H9 (cell line): ENCODE data around the gene ABCG1. TPM values are rescaled to one million over a fixed set of nuclear protein-coding genes. Genes with fewer than 3 reads are reported as not detected.

ENCODE experiments used
- DNase-seq: peaks from one replicate; pipeline ENCODE4 v3.0.0-alpha.2; 2017
- H2AFZ ChIP-seq: one replicate; pipeline ENCODE4 v1.6.1; 2013; ENCODE audit warnings: mild to moderate bottlenecking, low read length, control low read depth, moderate library complexity
- H2AK5ac ChIP-seq: 2 replicates; pipeline ENCODE4 v1.6.1; 2013; ENCODE audit warnings: low read length, control low read depth, mixed read lengths; ENCODE audit not compliant: insufficient read length
- H2BK120ac ChIP-seq: one replicate; pipeline ENCODE4 v1.6.1; 2013; ENCODE audit warnings: low read depth, mild to moderate bottlenecking, low read length, control low read depth, inconsistent platforms; ENCODE audit not compliant: poor library complexity, severe bottlenecking
- H2BK12ac ChIP-seq: 2 replicates; pipeline ENCODE4 v1.6.1; 2013; ENCODE audit warnings: low read length, control low read depth, mixed read lengths, low read depth; ENCODE audit not compliant: insufficient read length
- H2BK15ac ChIP-seq: 2 replicates; pipeline ENCODE4 v1.6.1; 2013; ENCODE audit warnings: low read depth, low read length, control low read depth
- H2BK20ac ChIP-seq: one replicate; pipeline ENCODE4 v1.6.1; 2013; ENCODE audit warnings: low read depth, mild to moderate bottlenecking, low read length, control low read depth, inconsistent platforms; ENCODE audit not compliant: poor library complexity, severe bottlenecking
- H2BK5ac ChIP-seq: 2 replicates; pipeline ENCODE4 v1.6.1; 2013; ENCODE audit warnings: low read length, control low read depth, mixed read lengths; ENCODE audit not compliant: insufficient read length
- H3K14ac ChIP-seq: 2 replicates; pipeline ENCODE4 v1.6.1; 2013; ENCODE audit warnings: low read length, control low read depth; ENCODE audit not compliant: insufficient read depth
- H3K18ac ChIP-seq: 2 replicates; pipeline ENCODE4 v1.6.1; 2013; ENCODE audit warnings: low read depth, mild to moderate bottlenecking, mixed read lengths, low read length, control low read depth; ENCODE audit not compliant: insufficient read length
- H3K23ac ChIP-seq: 2 replicates; pipeline ENCODE4 v1.6.1; 2013; ENCODE audit warnings: low read length, control low read depth, mixed read lengths, low read depth; ENCODE audit not compliant: insufficient read length
- H3K23me2 ChIP-seq: 2 replicates; pipeline ENCODE4 v1.6.1; 2013; ENCODE audit warnings: low read depth, mild to moderate bottlenecking, mixed read lengths, low read length, control low read depth; ENCODE audit not compliant: insufficient read length, poor library complexity, severe bottlenecking
- H3K27ac ChIP-seq: 2 replicates; pipeline ENCODE4 v1.5.1; 2013; ENCODE audit warnings: low read length, control low read depth, mixed read lengths, low read depth; ENCODE audit not compliant: insufficient read length
- H3K27me3 ChIP-seq: 2 replicates; pipeline ENCODE4 v1.6.1; 2013; ENCODE audit warnings: low read length, control low read depth, inconsistent platforms; ENCODE audit not compliant: insufficient read depth
- H3K4ac ChIP-seq: 2 replicates; pipeline ENCODE4 v1.6.1; 2013; ENCODE audit warnings: low read depth, mild to moderate bottlenecking, control low read depth, inconsistent platforms, low read length, moderate library complexity
- H3K4me1 ChIP-seq: 2 replicates; pipeline ENCODE4 v1.6.1; 2013; ENCODE audit warnings: low read length, control low read depth, inconsistent platforms; ENCODE audit not compliant: insufficient read depth
- H3K4me2 ChIP-seq: 2 replicates; pipeline ENCODE4 v1.6.1; 2013; ENCODE audit warnings: low read length, control low read depth, mixed read lengths; ENCODE audit not compliant: insufficient read length, insufficient read depth
- H3K56ac ChIP-seq: 2 replicates; pipeline ENCODE4 v1.6.1; 2013; ENCODE audit warnings: low read depth, mild to moderate bottlenecking, mixed read lengths, low read length, control low read depth; ENCODE audit not compliant: insufficient read length
- H3K79me1 ChIP-seq: 2 replicates; pipeline ENCODE4 v1.6.1; 2013; ENCODE audit warnings: low read depth, mild to moderate bottlenecking, moderate library complexity, low read length, control low read depth, inconsistent platforms; ENCODE audit not compliant: insufficient read depth, poor library complexity, severe bottlenecking
- H3K79me2 ChIP-seq: 2 replicates; pipeline ENCODE4 v1.6.1; 2013; ENCODE audit warnings: low read length, control low read depth, inconsistent platforms; ENCODE audit not compliant: insufficient read depth
- H3K9ac ChIP-seq: 2 replicates; pipeline ENCODE4 v1.6.1; 2013; ENCODE audit warnings: low read length, control low read depth, mixed read lengths; ENCODE audit not compliant: insufficient read length; ENCODE audit errors: extremely low read depth
- H3K9me3 ChIP-seq: one replicate; pipeline ENCODE4 v1.6.1; 2013; ENCODE audit warnings: low read depth, low read length, inconsistent platforms; ENCODE audit not compliant: control insufficient read depth
- H3T11ph ChIP-seq: one replicate; pipeline ENCODE4 v1.6.1; 2013; ENCODE audit warnings: mild to moderate bottlenecking, low read length, control low read depth, inconsistent platforms
- H4K20me1 ChIP-seq: one replicate; pipeline ENCODE4 v1.6.1; 2013; ENCODE audit not compliant: control insufficient read depth, insufficient read length, insufficient read depth
- H4K5ac ChIP-seq: 2 replicates; pipeline ENCODE4 v1.6.1; 2013; ENCODE audit warnings: low read depth, mild to moderate bottlenecking, mixed read lengths, low read length, control low read depth; ENCODE audit not compliant: insufficient read length
- H4K8ac ChIP-seq: replicated peaks from 2 replicates; pipeline ENCODE4 v1.6.1; 2013; ENCODE audit warnings: low read length, control low read depth, mixed read lengths, low read depth; ENCODE audit not compliant: insufficient read length
- H4K91ac ChIP-seq: 2 replicates; pipeline ENCODE4 v1.6.1; 2013; ENCODE audit warnings: low read depth, mild to moderate bottlenecking, moderate library complexity, mixed read lengths, low read length, control low read depth; ENCODE audit not compliant: insufficient read length
- H3K27ac Mint-ChIP-seq, 3 experiments: 2 replicates in 2 of 3; 3 replicates in 1 of 3; pipeline ENCODE4 v1.8.0; 2020 to 2021; ENCODE audit warnings: mixed read lengths in 3 of 3, mild to moderate bottlenecking in 1 of 3, moderate library complexity in 1 of 3
- H3K27me3 Mint-ChIP-seq: 2 replicates; pipeline ENCODE4 v1.8.0; 2021; ENCODE audit warnings: low read depth, mild to moderate bottlenecking, moderate library complexity, mixed read lengths
- H3K36me3 Mint-ChIP-seq, 3 experiments: 2 replicates in 2 of 3; 3 replicates in 1 of 3; pipeline ENCODE4 v1.8.0; 2020 to 2021; ENCODE audit warnings: low read depth in 3 of 3, mixed read lengths in 3 of 3; ENCODE audit not compliant: insufficient read depth in 1 of 3
- H3K4me1 Mint-ChIP-seq, 2 experiments: 2 replicates each; pipeline ENCODE4 v1.8.0; 2020; ENCODE audit warnings: mixed read lengths in 2 of 2
- H3K4me3 Mint-ChIP-seq, 2 experiments: 2 replicates in 1 of 2; 3 replicates in 1 of 2; pipeline ENCODE4 v1.8.0; 2020 to 2021; ENCODE audit warnings: mild to moderate bottlenecking in 2 of 2, mixed read lengths in 2 of 2, moderate library complexity in 1 of 2
- H3K9me3 Mint-ChIP-seq, 2 experiments: 2 replicates in 1 of 2; 3 replicates in 1 of 2; pipeline ENCODE4 v1.8.0; 2020; ENCODE audit warnings: mild to moderate bottlenecking in 2 of 2, mixed read lengths in 2 of 2, moderate library complexity in 1 of 2
- WGBS: extraction: QIAGEN DNeasy Blood & Tissue Kit; methylation state at CpG from one replicate; pipeline ENCODE4 v1.1.7; 2013; ENCODE audit warnings: missing lambda C conversion rate, low lambda C conversion rate, mixed read lengths; ENCODE audit not compliant: insufficient read length; ENCODE audit errors: extremely low coverage; 5-methylcytosine and 5-hydroxymethylcytosine counted together
- total RNA-seq: library from RNA; stranded (reverse); gene quantifications from 2 replicates; pipeline ENCODE4 v1.2.1, GENCODE V29; 2021
- TF ChIP-seq, protein P1 (sequence below): fragments of 200-600 bp; sonication (generic); conservative IDR thresholded peaks from 3 replicates; pipeline ENCODE4 v1.8.0; 2021; ENCODE audit warnings: antibody characterized with exemption, mild to moderate bottlenecking

The ABCG1 gene
- total RNA-seq, 1 experiment from 2014 or later, result 0.83 TPM

GRCh38 chr21:42189431-42189830 lies 29.5 kb upstream of the ABCG1 start:
- H3K14ac ChIP-seq, result no peak overlapping the region
- H3T11ph ChIP-seq, result no peak overlapping the region
- no peak overlapping the region for H3K18ac ChIP-seq
- H3K27me3 Mint-ChIP-seq, result peaks cover 19% of the 10 kb centered on the region
- H4K8ac ChIP-seq, result no peak overlapping the region
- H3K23me2 ChIP-seq, result no peaks in the 10 kb centered on the region
- no peak for DNase-seq
- H3K23ac ChIP-seq, result no peak overlapping the region
- H4K20me1 ChIP-seq, result no peaks in the 10 kb centered on the region
- H3K9ac ChIP-seq, result no peak overlapping the region
- WGBS, result no CpG with 5 or more reads among the region's 1 CpG
- no peak overlapping the region for H2BK5ac ChIP-seq
- no peak overlapping the region for H3K4ac ChIP-seq
- no peak overlapping the region for H2AK5ac ChIP-seq
- no peak overlapping the region for H3K56ac ChIP-seq
- no peaks in the 10 kb centered on the region for H3K79me1 ChIP-seq
- H3K79me2 ChIP-seq, result no peaks in the 10 kb centered on the region
- H3K4me2 ChIP-seq, result no peak overlapping the region
- no peak overlapping the region for H3K27ac ChIP-seq
- H3K27me3 ChIP-seq, result no peaks in the 10 kb centered on the region
- no peak overlapping the region for H4K91ac ChIP-seq
- no peak overlapping the region for H3K4me3 Mint-ChIP-seq
- TF ChIP-seq, protein P1, sequence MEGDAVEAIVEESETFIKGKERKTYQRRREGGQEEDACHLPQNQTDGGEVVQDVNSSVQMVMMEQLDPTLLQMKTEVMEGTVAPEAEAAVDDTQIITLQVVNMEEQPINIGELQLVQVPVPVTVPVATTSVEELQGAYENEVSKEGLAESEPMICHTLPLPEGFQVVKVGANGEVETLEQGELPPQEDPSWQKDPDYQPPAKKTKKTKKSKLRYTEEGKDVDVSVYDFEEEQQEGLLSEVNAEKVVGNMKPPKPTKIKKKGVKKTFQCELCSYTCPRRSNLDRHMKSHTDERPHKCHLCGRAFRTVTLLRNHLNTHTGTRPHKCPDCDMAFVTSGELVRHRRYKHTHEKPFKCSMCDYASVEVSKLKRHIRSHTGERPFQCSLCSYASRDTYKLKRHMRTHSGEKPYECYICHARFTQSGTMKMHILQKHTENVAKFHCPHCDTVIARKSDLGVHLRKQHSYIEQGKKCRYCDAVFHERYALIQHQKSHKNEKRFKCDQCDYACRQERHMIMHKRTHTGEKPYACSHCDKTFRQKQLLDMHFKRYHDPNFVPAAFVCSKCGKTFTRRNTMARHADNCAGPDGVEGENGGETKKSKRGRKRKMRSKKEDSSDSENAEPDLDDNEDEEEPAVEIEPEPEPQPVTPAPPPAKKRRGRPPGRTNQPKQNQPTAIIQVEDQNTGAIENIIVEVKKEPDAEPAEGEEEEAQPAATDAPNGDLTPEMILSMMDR, result no peak
- no peak overlapping the region for H2BK12ac ChIP-seq
- H3K27ac Mint-ChIP-seq, result no peak overlapping the region
- H2BK20ac ChIP-seq, result no peak overlapping the region
- no peaks in the 10 kb centered on the region for H3K9me3 ChIP-seq
- no peaks in the 10 kb centered on the region for H3K4me1 ChIP-seq
- H2BK15ac ChIP-seq, result no peak overlapping the region
- no peak overlapping the region for H2BK120ac ChIP-seq
- H3K4me1 Mint-ChIP-seq, result no peaks in the 10 kb centered on the region
- no peaks in the 10 kb centered on the region for H3K36me3 Mint-ChIP-seq
- H3K9me3 Mint-ChIP-seq, result peaks cover 0 to 5% of the 10 kb centered on the region in 2 experiments; a peak in 1 of 5 replicates
- H4K5ac ChIP-seq, result no peak overlapping the region
- H2AFZ ChIP-seq, result no peak overlapping the region
